MV-4-11 (cell line): Measurements from ENCODE around the gene FAM83D.

Experiments
- DNase-seq: peaks from one replicate; lab custom pipeline; 2025; lab: John Stamatoyannopoulos, UW

Gene FAM83D

DNA sequence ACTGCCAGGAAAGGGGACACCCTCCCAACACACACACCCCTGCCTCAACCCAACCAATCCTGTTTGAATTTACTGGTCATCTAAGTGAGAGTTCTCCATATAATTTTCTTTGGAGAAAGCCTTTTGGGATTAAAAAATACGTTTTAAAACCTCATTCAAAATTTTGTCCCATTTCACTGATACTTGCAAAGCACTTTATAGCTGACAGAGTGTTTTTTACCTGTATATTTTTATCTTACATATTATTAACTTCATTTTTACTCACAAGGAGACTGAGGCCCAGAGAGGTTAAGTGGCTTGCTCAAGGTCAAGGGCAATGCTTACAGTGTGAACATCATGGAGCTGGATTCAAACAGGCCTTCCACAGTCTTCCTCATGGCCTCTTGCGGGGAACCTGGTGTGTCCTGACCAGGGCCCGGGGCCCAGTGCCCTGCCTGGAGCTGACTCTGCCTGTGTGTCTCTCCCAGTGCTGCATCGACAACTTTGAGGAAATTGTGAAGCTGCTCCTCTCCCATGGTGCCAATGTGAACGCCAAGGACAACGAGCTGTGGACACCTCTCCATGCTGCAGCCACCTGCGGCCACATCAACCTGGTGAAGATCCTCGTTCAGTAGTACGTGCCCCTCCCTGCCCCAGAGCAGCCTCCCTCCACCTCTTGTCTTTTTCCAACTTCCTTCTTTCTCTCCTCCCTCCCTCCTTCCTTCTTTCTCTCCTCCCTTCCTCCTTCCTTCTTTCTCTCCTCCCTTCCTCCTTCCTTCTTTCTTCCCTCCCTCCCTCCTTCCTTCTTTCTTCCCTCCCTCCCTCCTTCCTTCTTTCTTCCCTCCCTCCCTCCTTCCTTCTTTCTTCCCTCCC, 30.9 kb upstream of the FAM83D start:
- no peak for DNase-seq

GRCh38 chr20:38896009-38896594, 30.1 kb upstream of the FAM83D start:
- DNase-seq = no peak

- no peak for DNase-seq
Measured at GRCh38 chr20:38897267-38897666, 28.9 kb upstream of the FAM83D start.

DNA sequence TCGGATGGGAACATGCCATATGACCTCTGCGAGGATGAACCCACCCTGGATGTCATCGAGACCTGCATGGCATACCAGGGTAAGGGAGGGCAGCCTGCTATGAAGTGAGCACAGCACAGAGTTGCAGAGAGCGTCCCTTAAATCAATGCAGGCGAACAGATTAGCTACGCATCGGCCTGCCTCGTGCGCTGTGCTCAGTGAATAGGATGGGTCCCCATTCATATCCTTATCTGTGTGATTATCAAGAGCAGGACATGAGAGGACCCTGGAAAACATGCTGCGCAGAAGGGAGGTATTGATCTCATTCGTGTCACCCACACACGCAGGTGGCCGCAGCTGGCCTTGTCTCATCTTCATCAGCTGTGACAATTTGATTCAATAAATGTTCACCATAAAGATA, 25.6 kb upstream of the FAM83D start:
- DNase-seq = no peak

DNA sequence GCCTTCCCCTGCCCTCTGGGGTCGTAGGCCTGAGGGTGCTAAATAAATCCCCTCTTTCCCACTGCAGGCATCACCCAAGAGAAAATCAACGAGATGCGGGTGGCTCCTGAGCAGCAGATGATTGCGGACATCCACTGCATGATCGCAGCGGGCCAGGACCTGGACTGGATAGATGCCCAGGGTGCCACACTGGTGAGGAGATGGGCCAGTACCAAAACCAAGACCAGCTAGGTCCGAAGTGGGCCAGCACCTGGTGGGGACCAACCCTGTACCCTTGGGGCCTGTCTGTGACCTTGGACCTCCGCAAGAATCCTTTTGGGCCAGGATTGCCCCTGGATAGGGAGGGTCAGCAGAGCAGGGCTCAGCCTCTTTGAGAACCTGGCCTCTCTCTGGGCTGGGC, 23.6 kb upstream of the FAM83D start:
- no peak for DNase-seq

- no peak for DNase-seq
Measured at GRCh38 chr20:38903335-38903734, 22.9 kb upstream of the FAM83D start.

DNA sequence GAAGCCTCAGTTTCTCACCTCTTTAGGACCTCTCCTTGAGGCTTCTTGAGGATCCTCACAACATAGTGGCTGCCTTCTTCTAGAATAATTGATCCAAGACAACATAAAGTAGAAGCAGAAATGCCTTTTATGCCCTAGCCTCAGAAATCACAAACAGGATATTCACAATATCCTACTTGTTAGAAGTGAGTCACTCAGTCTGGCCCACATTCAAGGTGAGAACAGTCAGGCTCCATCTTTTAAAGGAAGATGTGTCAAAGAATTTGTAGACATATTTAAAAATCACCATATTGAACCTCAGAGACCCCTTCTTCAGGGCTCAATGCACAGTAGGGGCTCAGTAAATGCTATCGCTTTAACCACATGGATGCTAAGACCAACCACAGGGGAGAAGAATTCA, 20.8 kb upstream of the FAM83D start:
- DNase-seq = no peak

DNA sequence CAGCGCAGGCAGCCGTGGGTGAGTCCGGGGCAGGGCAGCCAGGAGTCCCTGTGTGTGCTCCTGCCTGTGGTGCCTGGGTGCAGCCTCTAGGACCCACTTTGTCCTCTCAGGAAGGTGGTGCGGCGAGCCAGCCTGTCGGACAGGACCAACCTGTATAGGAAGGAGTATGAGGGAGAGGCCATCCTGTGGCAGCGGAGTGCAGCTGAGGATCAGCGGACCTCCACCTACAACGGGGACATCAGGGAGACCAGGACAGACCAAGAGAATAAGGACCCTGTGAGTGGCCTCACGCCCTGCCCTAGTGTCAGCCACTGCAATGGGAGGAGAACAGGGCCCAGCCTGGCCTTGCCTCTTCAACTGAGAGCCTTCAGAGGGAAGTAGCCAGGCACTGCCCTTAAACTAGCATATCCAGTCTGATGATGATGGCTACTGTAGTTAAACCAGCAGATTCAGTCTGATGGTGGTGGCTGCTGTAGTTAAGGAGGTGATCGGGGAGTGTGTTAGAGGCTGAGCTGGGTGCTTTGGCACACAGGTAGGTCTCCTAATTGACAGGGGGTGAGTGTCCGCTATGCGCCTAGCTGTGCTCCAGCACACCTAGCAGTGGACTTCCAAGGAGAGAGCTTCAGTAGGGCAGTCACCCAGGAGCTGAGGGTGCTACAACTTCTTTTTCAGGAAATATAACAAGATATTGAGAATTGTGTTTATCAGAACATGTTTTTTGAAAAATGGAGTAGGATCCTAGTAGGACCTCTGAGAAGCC, 18.1 kb upstream of the FAM83D start:
- no peak for DNase-seq

DNA sequence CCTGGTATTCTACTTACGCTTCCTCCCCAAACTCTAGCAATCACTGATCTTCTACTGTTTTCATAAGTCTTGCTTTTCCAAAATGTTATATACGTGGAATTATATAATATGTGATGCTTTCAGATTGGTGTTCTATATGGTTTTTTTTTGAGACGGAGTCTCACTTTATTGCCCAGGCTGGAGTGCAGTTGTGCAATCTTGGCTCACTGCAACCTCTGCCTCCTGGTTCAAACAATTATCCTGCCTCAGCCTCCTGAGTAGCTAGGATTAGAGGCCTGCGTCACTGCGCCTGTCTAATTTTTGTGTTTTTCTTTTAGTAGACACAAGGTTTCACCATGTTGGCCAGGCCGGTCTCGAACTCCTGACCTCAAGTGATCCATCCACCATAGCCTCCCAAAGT, 10.9 kb upstream of the FAM83D start:
- no peak for DNase-seq

- DNase-seq = no peak
Measured at GRCh38 chr20:38917657-38918056, 8.6 kb upstream of the FAM83D start.

GRCh38 chr20:38918172-38918571, 8.0 kb upstream of the FAM83D start:
- no peak for DNase-seq

DNA sequence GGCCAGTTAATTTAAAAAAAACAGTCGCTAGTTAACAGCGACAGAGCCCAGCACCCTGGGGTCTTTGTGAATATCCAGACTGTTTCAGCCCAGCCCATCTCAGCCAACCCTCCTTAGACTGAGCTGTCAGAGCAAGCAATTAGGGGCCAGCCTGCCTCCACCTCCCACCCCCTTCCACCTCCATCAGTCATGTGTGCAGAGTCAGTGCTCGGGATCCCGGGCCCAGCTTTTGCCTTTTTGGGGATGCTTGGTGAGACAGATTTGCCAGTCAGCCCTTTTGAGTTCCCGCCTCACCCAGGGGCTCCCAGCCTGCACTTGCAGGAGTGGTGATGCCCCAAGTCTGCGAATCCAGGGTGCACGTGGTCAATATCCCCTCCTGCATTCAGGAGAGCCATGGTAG, 6.5 kb upstream of the FAM83D start:
- no peak for DNase-seq

DNA sequence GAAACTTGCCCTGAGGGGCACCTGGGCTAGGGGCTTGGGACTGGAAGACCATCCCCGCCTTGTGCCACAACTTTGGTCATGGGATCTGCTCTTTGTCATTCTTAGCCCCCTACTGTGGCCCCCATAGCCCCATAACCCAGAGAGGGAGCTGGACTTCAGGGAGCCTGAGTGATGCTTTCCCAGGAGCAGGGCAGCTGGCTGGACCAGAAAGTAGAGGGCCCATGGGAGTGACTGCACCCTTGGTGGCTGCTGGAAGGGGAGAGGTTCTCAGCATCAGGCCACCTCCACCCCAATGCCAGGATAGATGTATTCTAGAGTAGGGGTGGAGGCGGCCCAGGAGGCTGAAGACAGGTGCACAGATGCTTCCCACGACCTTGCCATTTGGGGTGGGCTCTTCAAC, 5.8 kb upstream of the FAM83D start:
- no peak for DNase-seq

- DNase-seq = no peak
Measured at GRCh38 chr20:38920851-38921250, 5.4 kb upstream of the FAM83D start.

- no peak for DNase-seq
Measured at GRCh38 chr20:38924718-38925117, 1.5 kb upstream of the FAM83D start.

GRCh38 chr20:38926934-38927616, 858 bp downstream of the FAM83D start:
- no peak for DNase-seq

GRCh38 chr20:38927902-38928578, 1.8 kb downstream of the FAM83D start:
- no peak for DNase-seq

DNA sequence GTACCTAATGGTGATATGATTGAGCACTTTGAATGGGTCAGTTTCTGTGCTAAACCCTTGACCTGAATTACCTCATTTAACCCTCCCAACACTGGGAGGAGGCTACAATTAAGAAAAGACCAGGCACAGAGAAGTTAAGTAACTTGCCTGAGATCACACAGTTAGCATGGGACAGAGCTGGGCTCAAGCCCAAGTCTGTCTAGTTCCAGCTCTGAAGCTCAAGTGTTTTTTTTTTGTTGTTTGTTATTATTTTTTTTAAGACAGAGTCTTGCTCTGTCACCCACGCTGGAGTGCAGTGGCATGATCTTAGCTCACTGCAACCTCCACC, 4.0 kb downstream of the FAM83D start:
- no peak for DNase-seq

- no peak for DNase-seq
Measured at GRCh38 chr20:38931984-38932383, 5.8 kb downstream of the FAM83D start.

DNA sequence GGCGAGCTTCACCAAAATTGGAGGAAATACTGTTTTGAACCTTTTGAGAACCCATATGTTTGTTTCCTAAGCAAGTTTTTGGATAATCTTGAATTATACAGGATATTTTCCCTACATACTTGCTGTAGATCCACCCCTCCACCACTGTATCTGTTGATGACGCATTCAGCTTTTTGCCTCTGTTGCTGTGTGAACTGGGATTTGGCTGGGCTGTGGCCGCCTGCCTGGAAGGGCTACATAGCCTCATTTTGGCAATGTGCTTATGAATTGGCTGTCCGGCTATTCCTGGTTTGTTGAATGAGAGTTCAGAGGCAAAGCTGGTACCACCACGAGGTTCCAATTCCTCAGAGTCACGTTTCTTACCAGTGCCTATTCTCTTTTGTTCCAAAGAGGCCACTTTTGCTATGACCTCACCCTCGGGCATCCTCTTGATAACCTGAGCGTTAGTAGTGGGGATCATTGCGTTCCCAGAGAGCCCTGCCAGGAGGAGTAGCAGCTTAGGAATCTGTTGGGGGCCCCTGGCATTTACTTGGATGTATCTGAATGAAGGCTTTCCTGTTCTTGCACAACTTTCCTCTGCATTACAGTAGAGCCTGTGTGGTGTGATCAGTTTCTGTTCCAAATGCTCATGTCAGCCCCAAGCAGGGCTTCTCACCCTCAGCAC, 6.4 kb downstream of the FAM83D start:
- peak; percentile 46 for DNase-seq

DNA sequence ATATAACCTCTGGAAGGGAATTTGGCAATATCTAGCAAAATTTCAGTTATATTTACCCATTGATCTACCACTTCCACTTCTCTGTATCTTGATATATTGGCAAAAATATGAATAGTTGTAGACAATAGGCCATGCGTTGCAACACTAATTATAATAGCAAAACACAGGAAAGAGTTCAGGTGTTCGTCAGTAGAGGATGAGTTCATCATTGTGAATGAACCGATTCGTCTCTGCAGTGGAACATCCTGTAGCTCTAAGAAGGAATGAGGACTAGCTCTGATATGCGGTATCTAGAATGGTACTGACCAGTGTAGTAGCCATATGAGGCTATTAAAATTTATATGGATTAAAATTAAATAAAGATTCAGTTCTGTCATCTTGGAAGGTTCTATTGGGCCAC, 8.3 kb downstream of the FAM83D start:
- no peak for DNase-seq

DNA sequence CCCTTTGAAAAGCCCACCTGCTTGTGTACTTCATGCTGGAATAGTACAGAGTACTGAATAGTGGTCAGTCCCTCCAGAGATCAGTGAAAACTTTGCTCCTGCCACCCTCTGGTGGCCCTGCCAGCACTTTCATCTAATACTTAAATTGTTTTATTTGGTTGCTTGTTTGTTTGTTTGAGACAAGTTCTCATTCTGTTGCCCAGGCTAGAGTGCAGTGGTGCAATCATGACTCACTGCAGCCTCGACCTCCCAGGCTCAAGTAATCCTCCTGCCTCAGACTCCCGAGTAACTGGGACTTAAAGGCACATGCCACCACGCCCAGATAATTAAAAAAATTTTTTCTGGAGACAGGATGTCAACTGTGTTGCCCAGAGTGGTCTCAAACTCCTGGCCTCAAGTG, 9.1 kb downstream of the FAM83D start:
- DNase-seq = peak; percentile 55
